Measurements from ENCODE around the gene COL5A2. TPM values are rescaled to one million over a fixed set of nuclear protein-coding genes. Genes with fewer than 3 reads are reported as not detected.
A peak's percentile ranks its signal among the peaks of the same experiment; 100 is the strongest.

The COL5A2 gene
- total and polyA plus RNA-seq, 8 donors = 11.9 to 468 (median 48.1) TPM

DNA sequence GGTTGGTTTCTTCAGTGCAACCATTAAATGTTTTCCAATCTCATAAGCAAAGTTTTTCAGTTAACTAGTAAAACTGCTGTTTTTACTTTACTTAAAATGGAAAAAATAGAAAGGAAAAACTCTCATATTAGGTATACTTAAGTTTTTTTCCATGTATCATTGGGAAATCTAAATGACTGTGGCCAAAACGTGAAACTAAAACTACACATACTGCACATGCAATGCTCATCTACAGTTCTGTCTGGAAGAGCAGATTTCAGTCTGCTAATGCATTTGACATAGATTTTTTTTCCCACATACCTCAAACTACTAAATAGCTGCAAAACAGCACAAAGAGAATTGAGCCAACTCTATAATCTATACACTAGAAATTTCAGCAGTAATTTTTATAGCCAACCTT is 62.6 kb downstream of the COL5A2 start:
- Histone ChIP-seq H3K27me3 (no peaks in the 10 kb centered on the region), H3K9me3 (no peaks in the 10 kb centered on the region), H3K36me3 (no peaks in the 10 kb centered on the region), H3K4me3 (no peak overlapping the region), H3K4me1 (peaks cover 0 to 17% (median 4%) of the 10 kb centered on the region in 4 donors), H3K27ac (no peak overlapping the region)
- intact Hi-C loops (cut with DNase I; ENCODE audit: low total_unique reads) = no loop called here
- 33 to 56% (median 50%) methylated on average over 1 of the region's 1 CpG for whole genome bisulfite sequencing, 5 donors
- no peak for DNase-seq
- no peak for TF ChIP-seq EP300 (IDR thresholded peaks at IDR 0.05)
- TF ChIP-seq POLR2AphosphoS5 (IDR thresholded peaks at IDR 0.05) = no peak
- TF ChIP-seq POLR2A (IDR thresholded peaks at IDR 0.05) = no peak
- TF ChIP-seq, protein P1, sequence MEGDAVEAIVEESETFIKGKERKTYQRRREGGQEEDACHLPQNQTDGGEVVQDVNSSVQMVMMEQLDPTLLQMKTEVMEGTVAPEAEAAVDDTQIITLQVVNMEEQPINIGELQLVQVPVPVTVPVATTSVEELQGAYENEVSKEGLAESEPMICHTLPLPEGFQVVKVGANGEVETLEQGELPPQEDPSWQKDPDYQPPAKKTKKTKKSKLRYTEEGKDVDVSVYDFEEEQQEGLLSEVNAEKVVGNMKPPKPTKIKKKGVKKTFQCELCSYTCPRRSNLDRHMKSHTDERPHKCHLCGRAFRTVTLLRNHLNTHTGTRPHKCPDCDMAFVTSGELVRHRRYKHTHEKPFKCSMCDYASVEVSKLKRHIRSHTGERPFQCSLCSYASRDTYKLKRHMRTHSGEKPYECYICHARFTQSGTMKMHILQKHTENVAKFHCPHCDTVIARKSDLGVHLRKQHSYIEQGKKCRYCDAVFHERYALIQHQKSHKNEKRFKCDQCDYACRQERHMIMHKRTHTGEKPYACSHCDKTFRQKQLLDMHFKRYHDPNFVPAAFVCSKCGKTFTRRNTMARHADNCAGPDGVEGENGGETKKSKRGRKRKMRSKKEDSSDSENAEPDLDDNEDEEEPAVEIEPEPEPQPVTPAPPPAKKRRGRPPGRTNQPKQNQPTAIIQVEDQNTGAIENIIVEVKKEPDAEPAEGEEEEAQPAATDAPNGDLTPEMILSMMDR (IDR thresholded peaks at IDR 0.05) = no peak

DNA sequence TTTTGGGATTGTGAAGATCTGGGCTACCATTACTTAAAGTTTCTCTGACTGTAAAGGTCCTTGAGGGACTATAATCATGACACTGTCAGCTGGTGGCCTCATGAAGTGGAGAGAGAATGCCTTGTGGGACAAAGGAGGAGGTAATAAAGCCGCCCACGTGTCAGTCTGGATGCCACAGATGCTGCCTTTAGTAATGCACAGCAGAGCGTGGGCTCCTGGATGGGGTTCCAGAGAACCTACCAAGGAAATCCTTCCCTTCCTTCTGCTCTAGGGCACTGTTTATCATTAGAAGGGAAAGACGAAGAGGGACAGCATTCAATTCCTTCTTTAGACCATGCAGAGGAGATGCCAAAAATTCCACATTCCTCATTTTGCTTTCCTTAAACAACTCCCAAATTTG is 63.5 kb downstream of the COL5A2 start:
- DNase-seq = no peak
- peaks cover 0 to 17% (median 4%) of the 10 kb centered on the region in 4 donors for H3K4me1 ChIP-seq
- H3K27me3 ChIP-seq = no peaks in the 10 kb centered on the region
- no peak for TF ChIP-seq EP300 (IDR thresholded peaks at IDR 0.05)
- no peak for TF ChIP-seq POLR2A (IDR thresholded peaks at IDR 0.05)
- no peak for TF ChIP-seq POLR2AphosphoS5 (IDR thresholded peaks at IDR 0.05)
- TF ChIP-seq, protein P1 (IDR thresholded peaks at IDR 0.05) = no peak
- 74 to 85% (median 80%) methylated on average over 4 of the region's 4 CpGs for WGBS, 5 donors
- peak overlapping the region in 1 of 5 donors; percentile 40 for H3K27ac ChIP-seq
- no peaks in the 10 kb centered on the region for H3K9me3 ChIP-seq
- H3K36me3 ChIP-seq = no peaks in the 10 kb centered on the region
- H3K4me3 ChIP-seq = no peak overlapping the region
- intact Hi-C loops (cut with DNase I; ENCODE audit: low total_unique reads) = no loop called here

DNA sequence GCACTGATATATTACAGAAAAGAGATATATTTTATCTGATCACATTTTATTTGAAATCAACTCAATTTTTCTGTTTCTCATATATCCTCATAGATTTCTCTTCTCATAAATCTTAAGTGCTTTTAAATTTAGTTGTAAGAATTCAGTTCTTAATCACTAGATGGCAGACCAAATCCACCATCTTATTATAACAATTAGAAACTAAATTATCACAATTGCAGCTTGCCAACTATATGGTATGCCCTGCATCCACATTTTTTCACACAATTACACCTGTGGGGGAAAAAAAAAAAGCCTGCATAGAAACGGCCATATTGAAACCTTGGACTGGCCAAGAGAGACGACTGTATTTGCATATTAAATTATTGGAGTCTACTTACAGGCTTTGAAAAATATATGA is 64.4 kb downstream of the COL5A2 start:
- H3K36me3 ChIP-seq = peaks cover 0 to 1% (median 0%) of the 10 kb centered on the region in 4 donors
- H3K4me1 ChIP-seq = peaks cover 0 to 17% (median 4%) of the 10 kb centered on the region in 4 donors
- TF ChIP-seq POLR2A (IDR thresholded peaks at IDR 0.05) (no peak), POLR2AphosphoS5 (IDR thresholded peaks at IDR 0.05) (no peak), EP300 (IDR thresholded peaks at IDR 0.05) (no peak)
- TF ChIP-seq, protein P1 (IDR thresholded peaks at IDR 0.05) = no peak
- intact Hi-C loops (cut with DNase I; ENCODE audit: low total_unique reads) = no loop called here
- H3K27ac ChIP-seq = no peak overlapping the region
- WGBS, 5 donors = 26 to 55% (median 35%) methylated on average over 2 of the region's 2 CpGs
- no peaks in the 10 kb centered on the region for H3K27me3 ChIP-seq
- peak in 1 of 2 donors; percentile 38 for DNase-seq
- H3K4me3 ChIP-seq = no peak overlapping the region
- no peaks in the 10 kb centered on the region for H3K9me3 ChIP-seq

DNA sequence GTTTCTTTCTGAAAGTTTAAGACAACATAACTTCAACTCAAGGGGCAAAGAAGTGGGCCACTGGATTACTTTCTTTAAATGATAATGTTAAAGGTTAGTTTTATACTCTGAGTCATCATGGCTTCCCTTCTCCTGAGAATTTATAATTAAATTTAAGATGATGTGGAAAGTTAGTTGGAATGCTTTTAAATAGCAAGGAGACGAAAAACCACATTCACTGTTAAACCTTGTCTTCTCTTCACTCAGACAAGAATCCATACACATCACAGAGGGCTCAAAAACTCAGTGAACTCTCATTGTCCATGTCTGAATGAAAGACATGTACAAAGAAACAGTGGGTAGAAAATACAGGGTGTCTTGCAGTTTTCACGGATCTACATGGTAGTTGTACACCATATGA is 65.6 kb downstream of the COL5A2 start:
- TF ChIP-seq EP300 (IDR thresholded peaks at IDR 0.05) = no peak
- TF ChIP-seq POLR2AphosphoS5 (IDR thresholded peaks at IDR 0.05) = no peak
- no peak for TF ChIP-seq POLR2A (IDR thresholded peaks at IDR 0.05)
- TF ChIP-seq, protein P1 (IDR thresholded peaks at IDR 0.05) = no peak
- no peaks in the 10 kb centered on the region for H3K27me3 ChIP-seq
- peaks cover 0 to 17% (median 3%) of the 10 kb centered on the region in 4 donors for H3K4me1 ChIP-seq
- no peak for DNase-seq
- no peak overlapping the region for H3K4me3 ChIP-seq
- H3K9me3 ChIP-seq = no peaks in the 10 kb centered on the region
- peaks cover 0 to 7% (median 3%) of the 10 kb centered on the region in 4 donors for H3K36me3 ChIP-seq
- 65 to 82% (median 71%) methylated on average over 2 of the region's 2 CpGs for WGBS, 5 donors
- no peak overlapping the region for H3K27ac ChIP-seq
- intact Hi-C loops (cut with DNase I; ENCODE audit: low total_unique reads) = no loop called here

All from stomach (tissue), 9 donors.